GM23338 (cell line): ENCODE measurements around the gene FAM81A. TPM values are rescaled to one million over a fixed set of nuclear protein-coding genes. Genes with fewer than 3 reads are reported as not detected.

ENCODE experiments used
- POLR2AphosphoS5 ChIP-seq: IDR thresholded peaks from 2 replicates; pipeline ENCODE4 v1.6.1; 2016; ENCODE audit warnings: antibody characterized with exemption, low read depth
- ZNF331 ChIP-seq: fragments of 250-450 bp; sonication (Bioruptor Pico); IDR thresholded peaks from 2 replicates; pipeline ENCODE4 v1.5.0; 2020; ENCODE audit warnings: low read depth, mild to moderate bottlenecking, moderate library complexity
- polyA plus RNA-seq: library from polyadenylated mRNA; unstranded; fragments of >200 nt; fragmentation: Nextera tagmentation; extraction: Ambion mirVana; gene quantifications from 2 replicates; pipeline ENCODE4 v1.2.1, GENCODE V29; 2016
- total RNA-seq: library from RNA; depleted of rRNA; stranded (reverse); fragments of >200 nt; shearing (Covaris generic); gene quantifications from 2 replicates; pipeline ENCODE4 v1.2.3, GENCODE V29; 2014
- TF ChIP-seq, protein P1 (sequence below), 2 experiments: fragments of 200-600 bp in 1 of 2; sonication (generic) in 1 of 2; conservative IDR thresholded peaks; 2 replicates each; pipeline versions ENCODE4 v1.5.1 to v1.6.1; 2016 to 2017; ENCODE audit warnings: antibody characterized with exemption in 2 of 2, low read depth in 2 of 2, mild to moderate bottlenecking in 2 of 2, moderate library complexity in 1 of 2
- TF ChIP-seq, protein P2 (sequence below): fragments of 250-450 bp; sonication (Bioruptor Pico); IDR thresholded peaks from 2 replicates; pipeline ENCODE4 v1.5.0; 2020; ENCODE audit warnings: mild to moderate bottlenecking, moderate library complexity
- TF ChIP-seq, protein P3 (sequence below): IDR thresholded peaks from 2 replicates; pipeline ENCODE4 v1.6.1; 2016; ENCODE audit warnings: antibody characterized with exemption

Gene FAM81A
- total and polyA plus RNA-seq, 2 experiments from 2014 or later = 0.73 to 4.1 TPM

DNA sequence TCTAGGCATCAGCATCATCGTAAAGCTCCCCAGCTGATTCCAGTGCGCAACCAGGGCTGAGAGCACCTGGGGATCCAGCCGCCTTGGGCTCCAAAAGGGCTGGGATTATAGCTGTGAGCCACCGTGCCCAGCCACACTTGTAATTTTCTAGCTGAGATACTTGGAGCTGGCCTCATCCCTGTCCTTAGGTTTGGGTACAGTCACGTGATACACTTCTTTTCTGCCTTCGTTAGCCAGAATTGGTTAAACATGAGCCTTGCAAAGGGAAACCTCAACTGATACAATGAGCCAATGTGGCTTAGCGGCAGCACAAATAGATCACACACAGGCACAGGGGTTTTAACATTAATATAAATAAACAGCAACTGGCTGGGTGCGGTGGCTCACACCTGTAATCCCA lies 103.8 kb downstream of the FAM81A start (continued):
- TF ChIP-seq, protein P1, sequence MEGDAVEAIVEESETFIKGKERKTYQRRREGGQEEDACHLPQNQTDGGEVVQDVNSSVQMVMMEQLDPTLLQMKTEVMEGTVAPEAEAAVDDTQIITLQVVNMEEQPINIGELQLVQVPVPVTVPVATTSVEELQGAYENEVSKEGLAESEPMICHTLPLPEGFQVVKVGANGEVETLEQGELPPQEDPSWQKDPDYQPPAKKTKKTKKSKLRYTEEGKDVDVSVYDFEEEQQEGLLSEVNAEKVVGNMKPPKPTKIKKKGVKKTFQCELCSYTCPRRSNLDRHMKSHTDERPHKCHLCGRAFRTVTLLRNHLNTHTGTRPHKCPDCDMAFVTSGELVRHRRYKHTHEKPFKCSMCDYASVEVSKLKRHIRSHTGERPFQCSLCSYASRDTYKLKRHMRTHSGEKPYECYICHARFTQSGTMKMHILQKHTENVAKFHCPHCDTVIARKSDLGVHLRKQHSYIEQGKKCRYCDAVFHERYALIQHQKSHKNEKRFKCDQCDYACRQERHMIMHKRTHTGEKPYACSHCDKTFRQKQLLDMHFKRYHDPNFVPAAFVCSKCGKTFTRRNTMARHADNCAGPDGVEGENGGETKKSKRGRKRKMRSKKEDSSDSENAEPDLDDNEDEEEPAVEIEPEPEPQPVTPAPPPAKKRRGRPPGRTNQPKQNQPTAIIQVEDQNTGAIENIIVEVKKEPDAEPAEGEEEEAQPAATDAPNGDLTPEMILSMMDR (conservative IDR thresholded peaks at IDR 0.05; ENCODE audit: low read depth in 2 of 2) = no peak
- TF ChIP-seq, protein P2, sequence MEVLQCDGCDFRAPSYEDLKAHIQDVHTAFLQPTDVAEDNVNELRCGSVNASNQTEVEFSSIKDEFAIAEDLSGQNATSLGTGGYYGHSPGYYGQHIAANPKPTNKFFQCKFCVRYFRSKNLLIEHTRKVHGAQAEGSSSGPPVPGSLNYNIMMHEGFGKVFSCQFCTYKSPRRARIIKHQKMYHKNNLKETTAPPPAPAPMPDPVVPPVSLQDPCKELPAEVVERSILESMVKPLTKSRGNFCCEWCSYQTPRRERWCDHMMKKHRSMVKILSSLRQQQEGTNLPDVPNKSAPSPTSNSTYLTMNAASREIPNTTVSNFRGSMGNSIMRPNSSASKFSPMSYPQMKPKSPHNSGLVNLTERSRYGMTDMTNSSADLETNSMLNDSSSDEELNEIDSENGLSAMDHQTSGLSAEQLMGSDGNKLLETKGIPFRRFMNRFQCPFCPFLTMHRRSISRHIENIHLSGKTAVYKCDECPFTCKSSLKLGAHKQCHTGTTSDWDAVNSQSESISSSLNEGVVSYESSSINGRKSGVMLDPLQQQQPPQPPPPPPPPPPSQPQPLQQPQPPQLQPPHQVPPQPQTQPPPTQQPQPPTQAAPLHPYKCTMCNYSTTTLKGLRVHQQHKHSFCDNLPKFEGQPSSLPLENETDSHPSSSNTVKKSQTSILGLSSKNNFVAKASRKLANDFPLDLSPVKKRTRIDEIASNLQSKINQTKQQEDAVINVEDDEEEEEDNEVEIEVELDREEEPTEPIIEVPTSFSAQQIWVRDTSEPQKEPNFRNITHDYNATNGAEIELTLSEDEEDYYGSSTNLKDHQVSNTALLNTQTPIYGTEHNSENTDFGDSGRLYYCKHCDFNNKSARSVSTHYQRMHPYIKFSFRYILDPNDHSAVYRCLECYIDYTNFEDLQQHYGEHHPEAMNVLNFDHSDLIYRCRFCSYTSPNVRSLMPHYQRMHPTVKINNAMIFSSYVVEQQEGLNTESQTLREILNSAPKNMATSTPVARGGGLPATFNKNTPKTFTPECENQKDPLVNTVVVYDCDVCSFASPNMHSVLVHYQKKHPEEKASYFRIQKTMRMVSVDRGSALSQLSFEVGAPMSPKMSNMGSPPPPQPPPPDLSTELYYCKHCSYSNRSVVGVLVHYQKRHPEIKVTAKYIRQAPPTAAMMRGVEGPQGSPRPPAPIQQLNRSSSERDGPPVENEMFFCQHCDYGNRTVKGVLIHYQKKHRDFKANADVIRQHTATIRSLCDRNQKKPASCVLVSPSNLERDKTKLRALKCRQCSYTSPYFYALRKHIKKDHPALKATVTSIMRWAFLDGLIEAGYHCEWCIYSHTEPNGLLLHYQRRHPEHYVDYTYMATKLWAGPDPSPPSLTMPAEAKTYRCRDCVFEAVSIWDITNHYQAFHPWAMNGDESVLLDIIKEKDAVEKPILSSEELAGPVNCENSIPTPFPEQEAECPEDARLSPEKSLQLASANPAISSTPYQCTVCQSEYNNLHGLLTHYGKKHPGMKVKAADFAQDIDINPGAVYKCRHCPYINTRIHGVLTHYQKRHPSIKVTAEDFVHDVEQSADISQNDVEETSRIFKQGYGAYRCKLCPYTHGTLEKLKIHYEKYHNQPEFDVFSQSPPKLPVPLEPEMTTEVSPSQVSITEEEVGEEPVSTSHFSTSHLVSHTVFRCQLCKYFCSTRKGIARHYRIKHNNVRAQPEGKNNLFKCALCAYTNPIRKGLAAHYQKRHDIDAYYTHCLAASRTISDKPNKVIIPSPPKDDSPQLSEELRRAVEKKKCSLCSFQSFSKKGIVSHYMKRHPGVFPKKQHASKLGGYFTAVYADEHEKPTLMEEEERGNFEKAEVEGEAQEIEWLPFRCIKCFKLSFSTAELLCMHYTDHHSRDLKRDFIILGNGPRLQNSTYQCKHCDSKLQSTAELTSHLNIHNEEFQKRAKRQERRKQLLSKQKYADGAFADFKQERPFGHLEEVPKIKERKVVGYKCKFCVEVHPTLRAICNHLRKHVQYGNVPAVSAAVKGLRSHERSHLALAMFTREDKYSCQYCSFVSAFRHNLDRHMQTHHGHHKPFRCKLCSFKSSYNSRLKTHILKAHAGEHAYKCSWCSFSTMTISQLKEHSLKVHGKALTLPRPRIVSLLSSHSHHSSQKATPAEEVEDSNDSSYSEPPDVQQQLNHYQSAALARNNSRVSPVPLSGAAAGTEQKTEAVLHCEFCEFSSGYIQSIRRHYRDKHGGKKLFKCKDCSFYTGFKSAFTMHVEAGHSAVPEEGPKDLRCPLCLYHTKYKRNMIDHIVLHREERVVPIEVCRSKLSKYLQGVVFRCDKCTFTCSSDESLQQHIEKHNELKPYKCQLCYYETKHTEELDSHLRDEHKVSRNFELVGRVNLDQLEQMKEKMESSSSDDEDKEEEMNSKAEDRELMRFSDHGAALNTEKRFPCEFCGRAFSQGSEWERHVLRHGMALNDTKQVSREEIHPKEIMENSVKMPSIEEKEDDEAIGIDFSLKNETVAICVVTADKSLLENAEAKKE = no peak
- TF ChIP-seq POLR2AphosphoS5 (no peak), ZNF331 (CRISPR knock-in tag) (no peak)
- TF ChIP-seq, protein P3, sequence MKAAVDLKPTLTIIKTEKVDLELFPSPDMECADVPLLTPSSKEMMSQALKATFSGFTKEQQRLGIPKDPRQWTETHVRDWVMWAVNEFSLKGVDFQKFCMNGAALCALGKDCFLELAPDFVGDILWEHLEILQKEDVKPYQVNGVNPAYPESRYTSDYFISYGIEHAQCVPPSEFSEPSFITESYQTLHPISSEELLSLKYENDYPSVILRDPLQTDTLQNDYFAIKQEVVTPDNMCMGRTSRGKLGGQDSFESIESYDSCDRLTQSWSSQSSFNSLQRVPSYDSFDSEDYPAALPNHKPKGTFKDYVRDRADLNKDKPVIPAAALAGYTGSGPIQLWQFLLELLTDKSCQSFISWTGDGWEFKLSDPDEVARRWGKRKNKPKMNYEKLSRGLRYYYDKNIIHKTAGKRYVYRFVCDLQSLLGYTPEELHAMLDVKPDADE = no peak
